HEK293 (cell line): ENCODE results near the gene OXNAD1.

Experiments
- CTCF ChIP-seq: fragments of 450-650 bp; formaldehyde crosslinking; IDR thresholded peaks from 2 replicates; pipeline ENCODE4 v1.5.1; 2016; ENCODE audit warnings: missing biosample characterization, missing genetic modification characterization
- REST ChIP-seq: fragments of 450-650 bp; formaldehyde crosslinking; IDR thresholded peaks from 2 replicates; pipeline ENCODE4 v1.5.1; 2016; ENCODE audit warnings: missing biosample characterization, missing genetic modification characterization
- ZNF184 ChIP-seq: fragments of 450-650 bp; IDR thresholded peaks from 2 replicates; pipeline ENCODE4 v1.5.1; 2018; ENCODE audit warnings: missing biosample characterization, mild to moderate bottlenecking, missing genetic modification characterization
- ZNF24 ChIP-seq: fragments of 450-650 bp; formaldehyde crosslinking; IDR thresholded peaks from 2 replicates; pipeline ENCODE4 v1.5.1; 2016; ENCODE audit warnings: missing biosample characterization, missing genetic modification characterization
- ZNF274 ChIP-seq, 2 experiments: fragments of 200-500 bp in 1 of 2; fragments of 450-650 bp in 1 of 2; sonication (Bioruptor generic) in 1 of 2; formaldehyde crosslinking in 1 of 2; IDR thresholded peaks; 2 replicates each; pipeline versions ENCODE4 v1.5.1 to v1.6.1; 2014 to 2016; ENCODE audit warnings: borderline replicate concordance in 1 of 2, inconsistent platforms in 1 of 2, low read length in 1 of 2, missing biosample characterization in 1 of 2, missing genetic modification characterization in 1 of 2
- ZNF366 ChIP-seq: fragments of 450-650 bp; formaldehyde crosslinking; conservative IDR thresholded peaks from 2 replicates; pipeline ENCODE4 v1.5.1; 2016; ENCODE audit warnings: missing biosample characterization, missing genetic modification characterization
- ZNF830 ChIP-seq: fragments of 450-650 bp; IDR thresholded peaks from 2 replicates; pipeline ENCODE4 v1.5.0; 2018; ENCODE audit warnings: missing biosample characterization, missing genetic modification characterization, low read depth, mild to moderate bottlenecking, moderate library complexity

DNA sequence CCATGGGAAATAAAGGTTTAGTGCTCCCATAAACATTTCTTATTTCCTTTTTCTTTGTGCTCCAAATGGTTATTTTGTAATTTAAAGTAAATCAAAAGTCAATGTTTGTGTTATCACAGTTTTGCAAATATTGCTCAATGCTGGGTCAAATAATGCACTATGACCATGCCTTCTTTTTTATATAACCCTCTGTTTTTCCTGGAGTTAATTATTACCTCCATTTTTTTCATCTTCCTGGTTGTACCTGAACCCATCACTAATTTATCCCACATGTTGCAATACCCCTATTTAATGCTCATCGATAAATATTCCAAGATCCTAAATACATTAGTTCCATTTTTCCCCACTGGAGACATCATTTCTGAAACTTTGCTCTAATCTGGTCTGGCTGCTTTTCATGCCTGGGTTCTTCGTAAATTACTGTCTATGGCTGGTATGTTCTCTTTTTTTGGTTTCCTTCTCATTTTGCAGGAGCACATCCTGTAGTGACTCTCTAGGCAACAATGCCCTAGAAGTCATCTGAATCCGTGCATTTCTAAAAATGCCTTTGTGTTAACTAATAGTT, 66.4 kb downstream of the OXNAD1 start:
- no peak for TF ChIP-seq ZNF24 (tag by site-specific recombination)
- no peak for TF ChIP-seq CTCF (tag by site-specific recombination)
- TF ChIP-seq REST (tag by site-specific recombination), result no peak
- no peak for TF ChIP-seq ZNF830
- TF ChIP-seq ZNF274 (IDR thresholded peaks at IDR 0.05; ENCODE audit: low read length), result no peak
- TF ChIP-seq ZNF274 (tag by site-specific recombination; IDR thresholded peaks at IDR 0.05; ENCODE audit: borderline replicate concordance), result no peak
- TF ChIP-seq ZNF184, result no peak
- no peak for TF ChIP-seq ZNF366 (tag by site-specific recombination)
